NT2/D1 (cell line): Measurements from ENCODE around the gene NKX3-2.

Experiments
- YY1 ChIP-seq: IDR thresholded peaks from 2 replicates; pipeline ENCODE4 v1.6.1; 2011; ENCODE audit not compliant: insufficient read length, insufficient read depth
- ZNF274 ChIP-seq: IDR thresholded peaks from 2 replicates; pipeline ENCODE4 v1.6.1; 2011; ENCODE audit warnings: mild to moderate bottlenecking, low read depth, low read length

DNA sequence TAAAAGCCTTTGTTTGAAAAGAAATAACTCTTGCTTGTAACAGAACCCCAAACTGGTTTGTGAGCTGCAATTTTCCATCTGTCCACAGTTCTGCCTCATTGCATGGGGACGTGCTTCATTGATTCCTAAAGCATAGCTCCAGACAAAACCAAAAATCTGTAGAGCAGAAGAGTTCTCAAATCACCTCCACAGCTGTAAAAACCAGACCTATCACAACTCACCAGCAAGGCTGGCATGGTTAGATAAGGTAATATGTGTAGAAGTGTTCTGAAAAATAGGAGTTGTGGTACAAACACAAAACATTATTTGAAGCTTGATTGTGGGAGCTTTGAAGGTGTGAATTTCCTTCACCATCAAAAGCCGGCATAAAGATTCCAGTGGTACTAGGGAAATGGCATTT lies 47.7 kb downstream of the NKX3-2 start:
- TF ChIP-seq YY1 (no peak), ZNF274 (no peak)
